HPDE6-E6E7 (cell line): ENCODE results near the gene SHLD2.
"Not testable (repeated sequence)": the region's sequence is repeated elsewhere in the genome, so short reads cannot be mapped to it uniquely, and the experiment has no call there.

Source experiments
- DNase-seq: peaks from one replicate; pipeline ENCODE4 v3.0.0; 2011; ENCODE audit warnings: missing footprints; ENCODE audit errors: extremely low spot score

SHLD2 gene, protein sequence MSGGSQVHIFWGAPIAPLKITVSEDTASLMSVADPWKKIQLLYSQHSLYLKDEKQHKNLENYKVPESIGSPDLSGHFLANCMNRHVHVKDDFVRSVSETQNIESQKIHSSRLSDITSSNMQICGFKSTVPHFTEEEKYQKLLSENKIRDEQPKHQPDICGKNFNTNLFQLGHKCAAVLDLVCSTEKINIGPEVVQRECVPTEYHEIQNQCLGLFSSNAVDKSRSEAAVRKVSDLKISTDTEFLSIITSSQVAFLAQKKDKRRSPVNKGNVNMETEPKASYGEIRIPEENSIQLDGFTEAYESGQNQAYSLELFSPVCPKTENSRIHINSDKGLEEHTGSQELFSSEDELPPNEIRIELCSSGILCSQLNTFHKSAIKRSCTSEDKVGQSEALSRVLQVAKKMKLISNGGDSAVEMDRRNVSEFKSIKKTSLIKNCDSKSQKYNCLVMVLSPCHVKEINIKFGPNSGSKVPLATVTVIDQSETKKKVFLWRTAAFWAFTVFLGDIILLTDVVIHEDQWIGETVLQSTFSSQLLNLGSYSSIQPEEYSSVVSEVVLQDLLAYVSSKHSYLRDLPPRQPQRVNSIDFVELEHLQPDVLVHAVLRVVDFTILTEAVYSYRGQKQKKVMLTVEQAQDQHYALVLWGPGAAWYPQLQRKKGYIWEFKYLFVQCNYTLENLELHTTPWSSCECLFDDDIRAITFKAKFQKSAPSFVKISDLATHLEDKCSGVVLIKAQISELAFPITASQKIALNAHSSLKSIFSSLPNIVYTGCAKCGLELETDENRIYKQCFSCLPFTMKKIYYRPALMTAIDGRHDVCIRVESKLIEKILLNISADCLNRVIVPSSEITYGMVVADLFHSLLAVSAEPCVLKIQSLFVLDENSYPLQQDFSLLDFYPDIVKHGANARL

DNA sequence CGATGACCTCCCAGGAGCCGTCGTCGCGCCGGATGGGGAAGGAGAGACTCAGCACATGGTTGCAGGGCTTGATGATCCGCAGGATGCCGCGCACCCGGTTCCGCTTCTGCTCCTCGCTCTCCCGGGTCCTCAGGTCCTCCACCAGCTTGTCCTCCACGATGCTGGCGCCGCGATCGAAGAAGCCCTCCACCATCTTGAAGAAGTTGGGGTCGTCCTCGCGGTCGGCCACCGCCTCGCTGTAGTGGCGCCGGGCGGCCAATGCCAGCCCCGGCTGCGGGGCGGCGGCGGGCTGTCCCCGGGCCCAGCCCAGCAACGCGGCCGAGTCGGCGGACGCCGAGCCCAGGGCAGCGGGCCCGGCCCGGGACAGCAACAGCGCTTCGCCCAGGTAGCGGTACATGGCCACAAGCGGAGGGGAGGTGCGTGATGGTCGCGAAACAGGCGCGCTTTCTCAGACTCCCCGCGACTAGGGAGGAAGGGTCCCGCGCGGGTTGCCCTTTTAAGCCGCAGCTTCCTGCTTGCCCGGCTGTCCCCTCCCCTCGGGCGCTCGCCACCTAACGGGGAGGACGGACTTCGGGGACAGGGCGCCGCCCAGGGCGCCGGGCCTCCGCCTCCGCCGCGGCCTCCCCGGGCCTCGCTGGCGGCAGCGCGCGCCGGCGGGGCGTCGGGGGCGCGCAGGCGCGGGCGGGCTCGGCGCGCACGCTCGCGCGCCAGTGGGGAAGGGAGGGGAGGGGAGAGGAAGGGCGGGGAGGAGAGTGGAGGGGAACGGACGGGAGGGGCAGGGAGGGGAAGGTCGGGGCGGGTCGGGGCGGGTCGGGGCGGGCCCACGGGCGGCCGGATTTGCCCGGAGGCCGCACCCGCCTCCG lies at the start of gene SHLD2, which contains the start of gene GLUD1:
Gene SHLD2 (plus strand): TSS at position 834 of the 863 bp plus-strand sequence. CDS start 56,149 bp downstream, outside the sequence.
Gene GLUD1 (minus strand): TSS at position 471 of the 863 bp plus-strand sequence. CDS start 74 bp downstream, at position 397.
- peak; percentile 80 for DNase-seq

DNA sequence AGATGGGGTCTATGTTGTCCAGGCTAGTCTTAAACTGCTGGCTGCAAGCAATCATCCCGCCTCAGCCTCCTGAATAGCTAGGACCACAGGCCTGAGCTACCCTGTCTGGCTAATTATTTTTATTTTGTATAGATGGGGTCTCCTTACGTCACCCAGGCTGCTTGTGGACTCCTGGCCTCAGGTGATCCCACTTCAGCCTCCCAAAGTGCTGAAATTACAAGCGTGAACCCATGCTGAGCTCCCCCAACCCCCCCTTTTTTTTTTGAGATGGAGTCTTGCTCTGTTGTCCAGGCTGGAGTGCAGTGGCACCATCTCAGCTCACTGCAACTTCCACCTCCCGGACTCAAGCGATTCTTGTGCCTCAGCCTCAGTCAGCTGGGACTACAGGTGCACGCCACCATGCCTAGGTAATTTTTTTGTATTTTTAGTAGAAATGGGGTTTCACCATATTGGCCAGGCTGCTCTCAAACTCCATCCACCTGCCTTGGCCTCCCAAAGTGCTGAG lies 49.5 kb upstream of the SHLD2 start:
- no peak for DNase-seq

DNA sequence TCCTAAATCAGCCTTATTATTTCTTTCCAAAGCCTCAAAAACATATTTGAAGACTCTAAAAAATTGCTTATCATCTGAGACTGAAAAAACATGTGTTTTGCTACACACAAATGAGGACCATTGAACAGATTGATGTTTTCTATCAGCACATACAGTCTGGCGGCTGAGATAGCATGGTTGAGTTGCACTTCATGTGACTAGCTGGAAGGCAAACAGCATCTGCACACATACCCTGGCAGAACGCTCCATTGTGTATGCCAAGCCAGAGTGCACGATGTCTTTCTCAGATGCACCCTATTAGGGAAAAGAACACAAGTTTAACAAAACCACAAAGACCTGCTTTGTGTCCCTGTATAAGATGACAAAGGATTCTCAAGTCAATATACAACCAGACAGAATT lies 41.9 kb upstream of the SHLD2 start:
- no peak for DNase-seq

DNA sequence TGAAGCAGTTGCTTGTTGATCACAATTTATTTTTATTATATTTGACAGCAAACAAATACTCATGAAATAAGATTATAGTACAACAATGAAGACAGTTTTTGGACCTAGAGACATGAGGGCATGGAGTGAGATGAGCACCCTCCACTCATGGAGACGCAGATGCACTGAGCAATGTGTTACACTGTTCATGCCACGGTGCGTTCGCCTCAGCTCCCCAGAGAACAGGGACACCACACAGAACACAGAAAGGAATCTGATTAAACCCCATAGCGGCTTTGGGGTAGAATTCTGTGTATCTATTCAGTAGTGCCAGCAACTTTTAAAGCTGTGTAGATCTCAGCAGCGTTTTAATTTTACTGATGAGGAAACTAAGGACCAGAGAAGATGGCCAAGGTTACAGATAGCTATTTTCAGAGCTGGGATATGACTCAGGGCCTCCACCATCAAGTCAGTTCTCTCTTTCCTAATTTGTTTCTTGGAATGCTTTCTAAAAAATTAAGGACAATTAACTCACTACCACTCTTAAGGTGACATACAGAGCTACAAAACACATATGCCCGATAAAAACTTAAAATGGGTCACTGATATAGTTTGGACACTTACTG lies 41.3 kb upstream of the SHLD2 start:
- no peak for DNase-seq

DNA sequence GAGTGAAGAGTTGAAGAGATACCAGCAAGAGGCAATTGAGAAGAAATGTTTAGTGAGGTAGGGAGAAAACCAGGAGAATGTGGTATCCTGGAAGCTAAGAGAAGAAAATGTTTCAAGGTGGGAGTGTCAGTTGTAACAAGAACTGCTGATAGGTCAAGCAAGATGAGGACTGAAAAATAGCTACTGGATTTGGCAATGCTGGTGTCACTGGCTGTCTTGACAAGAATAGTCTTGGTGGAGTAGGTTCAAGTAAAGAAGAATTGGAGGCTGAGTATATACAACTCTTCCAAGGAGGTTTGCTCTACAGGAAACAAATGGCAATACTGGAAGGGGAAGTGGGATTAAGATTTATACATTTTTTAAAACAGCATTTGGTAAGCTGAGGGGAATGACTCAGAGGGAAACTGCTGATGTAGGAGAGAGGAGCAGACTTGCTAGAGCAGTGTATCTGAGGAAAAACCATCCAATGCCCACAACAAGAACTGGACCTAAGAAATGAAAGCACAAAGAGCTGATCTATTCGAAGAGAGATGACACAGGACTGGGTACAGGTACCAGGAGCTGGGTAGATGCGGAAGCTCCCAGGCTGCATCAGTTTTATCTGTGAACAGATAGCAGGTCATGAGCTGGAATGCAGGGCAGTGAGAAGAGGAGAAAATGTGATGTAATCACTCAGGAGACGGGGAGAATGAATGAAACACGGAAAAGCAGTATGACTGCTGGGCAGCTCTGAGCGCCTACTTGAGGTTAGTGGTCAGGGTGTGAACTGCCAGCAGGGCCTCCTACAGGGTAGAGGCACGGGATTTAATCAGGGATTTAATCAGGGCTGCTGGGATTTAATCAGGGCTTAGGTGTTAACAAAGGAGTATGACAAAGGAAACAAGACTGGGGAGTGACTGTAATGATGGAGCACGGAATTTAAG lies 40.4 kb upstream of the SHLD2 start:
- DNase-seq: no peak

DNA sequence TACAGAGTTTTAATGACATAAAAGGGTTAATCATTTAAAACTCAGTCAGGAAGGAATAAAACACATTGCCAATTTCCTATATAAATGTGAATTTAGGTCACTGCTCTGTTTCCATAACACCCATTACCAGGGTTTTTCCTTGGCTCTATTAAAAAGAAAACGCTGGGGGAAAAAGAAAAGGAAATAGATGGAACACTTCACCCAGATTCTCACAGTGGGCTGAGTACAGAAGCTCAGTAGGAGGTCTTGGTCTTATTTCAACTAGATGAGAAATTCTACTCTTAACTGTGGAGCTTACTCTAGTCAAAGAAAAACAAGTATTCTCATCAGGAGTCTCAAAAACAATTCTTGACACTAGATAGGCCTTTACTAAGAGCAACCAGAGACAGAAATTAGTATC lies 36.8 kb upstream of the SHLD2 start:
- DNase-seq: no peak

DNA sequence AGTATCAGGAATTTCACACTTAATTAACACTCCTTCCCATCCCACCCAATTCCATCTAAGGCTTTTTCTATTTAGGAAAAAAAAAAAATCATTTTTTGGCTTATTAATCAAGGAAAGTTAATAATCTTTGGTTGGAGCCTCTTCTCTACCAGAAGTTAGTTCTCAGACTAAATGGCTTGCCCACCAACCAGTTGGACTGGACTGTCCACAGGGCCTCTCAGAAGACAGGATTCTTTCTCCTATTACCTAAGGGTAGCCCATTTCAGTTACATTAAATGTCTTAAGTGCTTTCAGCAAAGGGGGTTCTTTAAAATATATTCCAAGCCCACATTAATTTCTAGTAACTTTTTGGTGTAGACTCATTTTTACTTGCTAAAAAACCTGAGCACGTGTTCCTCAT lies 35.6 kb upstream of the SHLD2 start:
- no peak for DNase-seq

DNA sequence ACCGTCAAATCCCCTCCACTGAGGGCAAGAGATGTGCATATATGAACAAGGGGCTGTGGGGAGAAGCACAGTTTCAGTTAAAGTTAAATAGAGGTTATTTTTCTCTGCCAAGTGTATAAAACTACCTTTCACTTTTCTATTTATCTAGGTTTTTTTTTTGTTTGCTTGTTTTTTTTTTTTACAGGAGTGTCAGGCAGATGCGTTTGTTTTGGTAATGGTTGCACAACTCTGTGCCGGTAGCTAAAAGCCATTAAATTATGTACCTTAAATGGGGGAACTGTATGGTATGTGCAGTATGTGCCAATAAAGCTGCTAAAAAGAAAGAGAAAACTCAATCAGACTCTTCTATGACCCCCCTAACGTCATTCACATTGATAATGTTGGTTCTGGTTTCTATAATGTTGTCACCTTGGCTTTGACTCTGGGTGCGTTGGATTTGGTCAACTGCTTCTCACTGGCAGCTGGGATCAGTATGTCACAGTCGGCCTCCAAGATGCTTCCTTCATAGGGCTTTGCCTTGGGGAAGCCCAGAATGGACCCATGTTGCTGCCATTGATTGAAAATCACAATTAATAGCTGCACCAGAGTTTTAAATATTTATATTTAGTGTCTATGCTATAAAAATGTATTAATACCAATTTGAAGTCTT lies 34.6 kb upstream of the SHLD2 start:
- DNase-seq: no peak

DNA sequence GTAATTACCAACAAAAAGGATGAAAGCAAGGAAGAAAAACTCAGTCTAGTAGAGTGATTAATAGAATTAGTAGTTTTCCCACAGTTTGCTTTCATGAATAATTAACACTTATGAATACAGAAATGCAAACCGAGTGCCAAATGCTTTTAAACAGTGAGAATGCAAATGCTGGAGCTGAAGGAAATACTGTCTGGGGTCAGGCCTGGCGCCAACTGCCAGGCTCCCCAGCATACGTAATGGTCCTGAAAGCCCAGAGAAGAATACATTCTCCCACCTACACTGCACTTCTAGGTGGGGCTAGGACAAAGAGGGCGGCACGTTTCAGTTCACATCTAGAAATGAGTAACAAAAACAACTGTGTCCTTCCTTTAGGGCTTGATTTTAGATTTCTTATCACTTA lies 30.4 kb upstream of the SHLD2 start:
- DNase-seq: no peak

DNA sequence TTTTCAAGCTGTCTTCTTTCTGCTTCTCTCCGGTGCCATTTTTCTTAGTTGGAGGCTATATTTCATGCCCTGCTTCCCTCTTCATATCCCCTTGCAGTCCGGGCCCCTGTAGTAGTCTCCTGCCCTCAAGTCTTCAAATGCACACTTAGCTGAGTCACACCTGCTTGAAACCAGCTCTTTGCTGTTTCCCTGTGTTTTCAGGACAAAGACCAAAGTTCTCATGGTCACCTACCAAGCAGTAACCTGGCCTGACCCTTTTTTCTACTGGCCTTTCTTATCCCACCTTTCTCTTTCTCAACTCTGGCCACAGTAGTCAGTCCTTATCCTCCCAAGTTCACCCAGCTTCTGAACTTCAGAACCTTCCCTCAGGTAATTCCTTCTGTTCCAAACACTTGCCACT lies 28.8 kb upstream of the SHLD2 start:
- DNase-seq: no peak

DNA sequence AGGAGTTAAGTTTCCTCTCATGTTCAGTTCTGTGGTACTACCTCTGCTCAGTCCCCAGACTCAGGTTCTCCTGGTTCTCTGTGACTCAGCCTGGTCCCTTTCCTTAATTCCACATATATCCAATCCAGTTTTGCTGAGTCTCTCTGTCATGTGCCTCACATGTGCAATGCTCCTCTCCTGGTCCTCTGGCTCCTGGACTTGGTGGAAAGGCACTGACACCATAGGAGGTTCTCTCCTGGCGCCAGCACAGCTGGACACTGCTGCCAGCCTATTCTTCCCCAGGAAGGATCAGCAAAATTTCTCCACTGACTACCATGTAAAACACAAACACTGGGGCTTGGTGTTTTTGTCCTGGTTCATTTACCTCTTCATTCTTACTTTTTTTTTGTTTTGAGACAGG lies 28.1 kb upstream of the SHLD2 start:
- no peak for DNase-seq

DNA sequence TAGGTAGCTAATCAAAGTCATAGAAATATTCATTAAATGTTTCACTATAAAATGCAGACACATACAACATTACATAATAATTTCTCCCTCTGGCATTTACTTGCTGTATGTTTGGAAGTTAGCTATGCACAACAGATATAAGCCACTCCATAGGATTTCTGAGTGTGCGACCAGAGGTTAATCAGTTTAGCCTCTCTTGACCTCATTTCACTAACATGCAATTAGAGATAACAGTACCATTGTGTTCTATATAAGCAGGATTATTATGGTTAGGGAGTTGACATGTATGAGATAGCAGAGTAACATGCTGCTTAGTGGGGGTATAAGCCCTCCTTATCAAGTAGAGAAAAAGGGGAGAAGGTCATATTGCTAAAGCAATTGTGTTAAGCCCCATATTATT lies 26.7 kb upstream of the SHLD2 start:
- DNase-seq: no peak

DNA sequence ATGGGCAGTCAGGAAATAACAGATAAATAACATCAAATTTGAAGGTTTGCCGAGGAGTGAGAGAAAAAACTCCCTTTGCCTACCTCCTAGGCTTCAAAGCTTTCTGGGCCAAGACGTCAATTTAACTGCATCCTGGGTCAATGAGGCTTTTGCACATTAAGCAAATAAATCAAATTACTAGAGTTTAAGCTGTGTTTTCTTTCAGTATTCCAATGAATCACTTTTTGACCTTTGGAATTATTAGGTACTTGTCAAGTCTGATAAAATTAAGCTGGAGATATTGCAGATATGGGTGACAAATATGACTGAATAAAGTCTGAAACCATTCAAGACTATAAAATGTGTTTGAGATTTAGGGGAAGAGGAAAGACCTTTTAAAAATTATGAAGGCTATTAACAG lies 22.6 kb upstream of the SHLD2 start:
- DNase-seq: no peak

DNA sequence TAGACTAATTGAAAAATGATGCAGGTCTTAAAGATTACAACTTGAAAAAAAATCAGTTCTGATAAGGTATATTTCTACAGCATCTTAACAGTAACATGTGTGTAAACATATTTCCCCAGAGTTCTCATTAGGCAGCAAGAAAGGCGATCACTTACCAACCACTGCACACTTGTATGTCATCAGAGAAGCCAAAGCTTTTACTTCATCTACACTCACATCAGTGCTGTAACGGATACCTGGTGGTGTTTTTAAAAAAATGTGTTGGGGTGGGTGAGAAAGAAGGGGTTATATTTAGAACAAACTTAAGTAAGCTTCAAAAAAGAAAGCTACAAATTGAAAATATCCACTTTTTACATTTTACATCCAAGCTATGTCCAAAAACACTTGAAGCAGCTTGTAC lies 18.6 kb upstream of the SHLD2 start:
- not testable (repeated sequence) for DNase-seq

DNA sequence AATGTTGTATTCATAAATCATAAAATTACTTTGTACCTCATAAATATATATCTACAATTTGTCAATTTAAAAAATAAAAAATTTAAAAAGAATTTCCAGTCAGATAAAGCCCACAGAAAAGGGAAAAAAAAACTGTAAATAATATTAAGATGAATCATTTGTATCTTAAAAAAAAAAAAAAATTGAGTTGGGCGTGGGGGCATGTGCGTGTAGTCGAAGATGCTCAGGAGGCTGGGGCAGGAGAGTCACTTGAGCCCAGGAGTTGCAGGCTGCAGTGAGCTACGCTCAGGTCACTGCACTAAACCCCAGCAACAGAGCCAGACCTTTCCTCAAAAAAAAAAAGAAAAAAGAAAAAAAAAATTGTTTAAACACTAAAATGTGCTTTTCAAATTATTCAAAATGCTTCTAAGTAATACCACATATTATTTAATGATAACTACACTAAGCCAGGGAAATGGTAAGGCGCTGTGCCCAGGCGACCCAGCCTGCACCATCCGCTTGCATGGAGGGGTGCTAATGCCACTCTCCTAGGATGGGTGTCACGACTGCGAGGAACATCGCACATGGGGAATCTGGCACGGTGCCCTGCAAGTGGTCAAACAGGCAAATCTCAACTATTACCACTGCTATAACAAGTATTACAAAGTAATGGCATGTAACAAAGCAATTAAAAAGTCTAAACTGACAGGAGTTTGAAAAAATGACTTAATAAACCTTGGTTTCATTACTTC lies 15.7 kb upstream of the SHLD2 start:
- DNase-seq: no peak

DNA sequence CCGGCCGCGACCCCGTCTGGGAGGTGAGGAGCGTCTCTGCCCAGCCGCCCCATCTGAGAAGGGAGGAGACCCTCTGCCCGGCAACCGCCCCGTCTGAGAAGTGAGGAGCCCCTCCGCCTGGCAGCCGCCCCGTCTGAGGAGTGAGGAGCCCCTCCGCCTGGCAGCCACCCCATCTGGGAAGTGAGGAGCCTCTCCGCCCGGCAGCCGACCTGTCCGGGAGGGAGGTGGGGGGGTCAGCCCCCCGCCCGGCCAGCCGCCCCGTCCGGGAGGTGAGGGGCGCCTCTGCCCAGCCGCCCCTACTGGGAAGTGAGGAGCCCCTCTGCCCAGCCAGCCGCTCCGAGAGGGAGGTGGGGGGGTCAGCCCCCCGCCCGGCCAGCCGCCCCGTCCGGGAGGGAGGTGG lies 14.4 kb upstream of the SHLD2 start:
- not testable (repeated sequence) for DNase-seq

DNA sequence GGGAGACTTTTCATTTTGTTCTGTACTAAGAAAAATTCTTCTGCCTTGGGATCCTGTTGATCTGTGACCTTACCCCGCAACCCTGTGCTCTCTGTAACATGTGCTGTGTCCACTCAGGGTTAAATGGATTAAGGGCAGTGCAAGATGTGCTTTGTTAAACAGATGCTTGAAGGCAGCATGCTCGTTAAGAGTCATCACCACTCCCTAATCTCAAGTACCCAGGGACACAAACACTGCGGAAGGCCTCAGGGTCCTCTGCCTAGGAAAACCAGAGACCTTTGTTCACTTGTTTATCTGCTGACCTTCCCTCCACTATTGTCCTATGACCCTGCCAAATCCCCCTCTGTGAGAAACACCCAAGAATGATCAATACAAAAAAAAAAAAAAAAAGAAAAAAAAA lies 13.4 kb upstream of the SHLD2 start:
- not testable (repeated sequence) for DNase-seq

DNA sequence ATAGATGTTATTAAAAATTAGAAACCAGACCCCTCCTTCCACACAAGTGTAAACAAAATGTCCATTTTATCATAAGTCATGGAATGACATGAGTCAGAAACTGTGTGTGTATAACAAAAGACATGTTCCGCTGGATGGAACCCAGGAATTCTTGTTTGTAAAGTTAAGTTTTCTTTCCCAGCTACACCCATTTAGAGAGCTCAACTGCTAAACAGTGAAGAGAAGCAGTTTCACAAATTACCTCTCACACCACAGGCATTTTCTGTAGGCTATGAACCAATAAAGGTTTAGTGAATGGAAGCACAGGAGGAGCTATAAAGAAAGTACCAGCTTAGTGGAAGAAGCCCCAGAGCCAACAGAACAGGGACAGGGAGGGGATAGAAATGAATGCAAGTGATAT lies 12.8 kb upstream of the SHLD2 start:
- not testable (repeated sequence) for DNase-seq
